Measurements from ENCODE around the gene NFIA.

NFIA gene

DNA sequence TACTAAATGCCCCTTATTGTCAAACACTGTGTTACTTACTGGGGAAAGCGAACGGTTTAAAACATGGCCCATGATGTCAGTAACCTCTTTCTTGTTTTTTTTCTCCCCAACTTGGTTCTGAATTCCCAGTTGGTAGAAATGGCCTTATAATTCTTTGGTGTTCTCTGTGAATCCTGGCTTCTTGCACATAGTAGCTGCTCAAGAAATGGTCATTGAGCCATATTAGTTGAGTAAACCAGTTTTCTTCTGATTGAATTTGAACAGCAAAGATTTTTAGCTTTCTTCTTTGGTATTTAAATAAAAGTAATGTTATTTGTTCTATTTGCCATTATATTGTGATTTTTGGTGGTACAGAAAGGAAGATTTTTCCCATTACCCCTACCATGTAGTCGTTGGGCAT lies 87.3 kb downstream of the NFIA start:
- no peak overlapping the region for H3K4me3 ChIP-seq (ENCODE audit: control insufficient read depth, low read depth, low read length)
- no peak for DNase-seq (ENCODE audit: low read depth)
- TF ChIP-seq, protein P1, sequence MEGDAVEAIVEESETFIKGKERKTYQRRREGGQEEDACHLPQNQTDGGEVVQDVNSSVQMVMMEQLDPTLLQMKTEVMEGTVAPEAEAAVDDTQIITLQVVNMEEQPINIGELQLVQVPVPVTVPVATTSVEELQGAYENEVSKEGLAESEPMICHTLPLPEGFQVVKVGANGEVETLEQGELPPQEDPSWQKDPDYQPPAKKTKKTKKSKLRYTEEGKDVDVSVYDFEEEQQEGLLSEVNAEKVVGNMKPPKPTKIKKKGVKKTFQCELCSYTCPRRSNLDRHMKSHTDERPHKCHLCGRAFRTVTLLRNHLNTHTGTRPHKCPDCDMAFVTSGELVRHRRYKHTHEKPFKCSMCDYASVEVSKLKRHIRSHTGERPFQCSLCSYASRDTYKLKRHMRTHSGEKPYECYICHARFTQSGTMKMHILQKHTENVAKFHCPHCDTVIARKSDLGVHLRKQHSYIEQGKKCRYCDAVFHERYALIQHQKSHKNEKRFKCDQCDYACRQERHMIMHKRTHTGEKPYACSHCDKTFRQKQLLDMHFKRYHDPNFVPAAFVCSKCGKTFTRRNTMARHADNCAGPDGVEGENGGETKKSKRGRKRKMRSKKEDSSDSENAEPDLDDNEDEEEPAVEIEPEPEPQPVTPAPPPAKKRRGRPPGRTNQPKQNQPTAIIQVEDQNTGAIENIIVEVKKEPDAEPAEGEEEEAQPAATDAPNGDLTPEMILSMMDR (IDR thresholded peaks at IDR 0.05; ENCODE audit: control insufficient read depth, insufficient read depth, low read depth, low read length, missing control alignments) = no peak

DNA sequence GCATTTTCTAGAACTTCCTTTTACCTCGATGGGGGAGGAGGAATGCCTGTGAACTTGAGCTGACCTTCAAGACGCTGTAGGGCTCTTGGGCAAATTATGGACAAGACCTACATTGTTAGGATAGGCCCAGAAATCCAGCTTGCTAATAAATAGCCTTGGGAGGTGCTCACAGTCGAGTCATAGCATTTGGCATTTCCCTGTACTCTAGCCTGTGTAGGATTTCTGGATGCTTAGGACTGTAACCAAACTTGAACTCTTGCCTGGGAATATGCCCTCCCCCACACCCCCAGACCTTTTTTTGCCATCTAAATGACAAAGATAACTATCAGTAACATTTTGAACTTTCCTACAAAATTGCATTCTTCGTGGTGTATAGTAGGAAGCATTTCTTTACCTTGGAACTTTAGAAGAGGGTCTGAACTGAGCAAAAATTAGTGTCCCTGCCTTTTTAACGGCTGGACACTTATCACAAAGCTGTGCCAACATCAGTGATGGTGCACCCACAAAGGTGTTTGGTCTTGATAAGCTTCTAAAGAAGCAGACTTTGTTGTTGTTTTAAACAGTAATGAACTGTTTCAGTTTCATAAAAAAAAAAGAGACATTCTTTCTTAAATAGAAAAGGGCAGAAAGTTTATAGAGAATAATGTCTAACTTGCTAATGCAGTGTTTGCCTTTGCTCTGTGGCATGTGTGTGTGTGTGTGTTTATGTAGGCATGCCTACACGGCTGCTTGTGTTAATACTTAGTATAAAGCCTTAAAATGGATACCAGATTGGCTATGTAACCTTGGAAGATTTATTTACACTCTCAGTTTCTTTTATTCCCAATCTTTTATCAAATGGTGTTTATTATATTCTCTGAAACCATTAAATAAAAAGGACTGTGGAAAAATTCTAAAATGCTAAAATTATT lies 88.2 kb downstream of the NFIA start:
- TF ChIP-seq, protein P1 (IDR thresholded peaks at IDR 0.05; ENCODE audit: control insufficient read depth, insufficient read depth, low read depth, low read length, missing control alignments) = no peak
- no peak for DNase-seq (ENCODE audit: low read depth)
- H3K4me3 ChIP-seq (ENCODE audit: control insufficient read depth, low read depth, low read length) = no peak overlapping the region

GRCh38 chr1:61171346-61171745 lies 89.0 kb downstream of the NFIA start:
- H3K4me3 ChIP-seq (ENCODE audit: control insufficient read depth, low read depth, low read length) = no peak overlapping the region
- TF ChIP-seq, protein P1 (IDR thresholded peaks at IDR 0.05; ENCODE audit: control insufficient read depth, insufficient read depth, low read depth, low read length, missing control alignments) = no peak

DNA sequence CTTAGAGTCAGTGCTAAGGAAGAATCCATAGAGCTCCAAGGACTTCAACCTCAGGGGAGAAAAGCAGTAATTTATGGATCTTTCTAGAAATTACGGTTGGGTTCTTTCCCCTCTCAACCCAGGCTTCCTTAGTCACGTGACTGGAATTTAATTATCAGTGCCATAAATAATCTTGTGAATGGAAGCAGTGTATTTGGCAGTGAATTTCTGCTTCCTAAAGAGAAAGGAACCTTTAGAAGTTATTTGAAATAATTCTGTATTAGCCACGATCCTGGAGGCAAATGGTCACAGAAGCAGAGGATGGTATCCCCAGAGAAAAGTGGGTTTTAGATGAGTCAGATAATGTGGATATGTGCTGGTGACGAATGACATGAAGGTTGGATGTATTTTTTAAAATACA lies 89.6 kb downstream of the NFIA start:
- TF ChIP-seq, protein P1 (IDR thresholded peaks at IDR 0.05; ENCODE audit: control insufficient read depth, insufficient read depth, low read depth, low read length, missing control alignments) = no peak
- DNase-seq (ENCODE audit: low read depth) = no peak
- H3K4me3 ChIP-seq (ENCODE audit: control insufficient read depth, low read depth, low read length) = no peak overlapping the region

More at GRCh38 chr1:61171346-61171745, 89.0 kb downstream of the NFIA start:
- no peak for DNase-seq (ENCODE audit: low read depth)

- no peak overlapping the region for H3K4me3 ChIP-seq (ENCODE audit: control insufficient read depth, low read depth, low read length)
- TF ChIP-seq, protein P1 (IDR thresholded peaks at IDR 0.05; ENCODE audit: control insufficient read depth, insufficient read depth, low read depth, low read length, missing control alignments) = no peak
- DNase-seq (ENCODE audit: low read depth) = no peak
Measured at GRCh38 chr1:61173118-61173517, 90.8 kb downstream of the NFIA start.

DNA sequence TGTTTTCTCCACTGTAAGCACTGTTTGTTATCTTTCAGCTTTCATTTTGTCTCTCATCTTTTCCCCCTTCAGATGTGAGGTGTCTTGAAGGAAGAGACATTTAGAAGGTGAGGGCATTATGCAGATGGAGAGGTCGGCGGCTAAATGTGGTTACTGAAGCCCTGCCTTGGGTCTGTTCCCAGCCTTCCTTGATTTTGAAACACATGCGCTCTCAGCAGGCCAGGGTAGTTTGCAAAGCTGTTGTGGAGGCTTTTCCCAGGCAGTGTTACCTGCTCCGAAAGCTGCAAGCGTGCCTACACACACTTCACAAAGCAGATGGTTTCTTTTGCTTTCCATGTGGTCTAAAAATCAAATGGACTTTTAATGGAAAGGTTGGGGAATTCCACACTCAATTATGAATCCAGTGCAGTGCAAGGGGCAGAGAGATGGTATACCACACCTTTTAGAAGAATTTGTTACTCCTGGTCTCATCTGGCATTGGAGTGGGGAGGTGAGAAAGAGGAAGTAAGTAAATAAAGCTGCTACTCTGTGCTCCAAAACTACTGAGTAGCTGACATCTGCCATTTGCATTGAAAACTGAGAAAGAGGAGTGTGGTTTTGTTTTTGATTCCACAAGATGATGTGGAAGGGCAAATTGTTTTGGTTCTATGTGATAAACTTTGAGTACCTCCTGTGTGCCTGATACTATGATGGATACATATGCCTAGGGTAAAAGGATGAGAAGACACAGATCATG lies 91.9 kb downstream of the NFIA start:
- TF ChIP-seq, protein P1 (IDR thresholded peaks at IDR 0.05; ENCODE audit: control insufficient read depth, insufficient read depth, low read depth, low read length, missing control alignments) = no peak
- no peak overlapping the region for H3K4me3 ChIP-seq (ENCODE audit: control insufficient read depth, low read depth, low read length)

More for the DNA sequence above, 91.9 kb downstream of the NFIA start:
- no peak for DNase-seq (ENCODE audit: low read depth)
